ENCODE results near the gene FER1L5. TPM values are rescaled to one million over a fixed set of nuclear protein-coding genes. Genes with fewer than 3 reads are reported as not detected.

Gene FER1L5
- total and polyA plus RNA-seq, 2 donors (not counting 3 experiments of a cell fraction or from before 2014, with no cell fraction given) = not detected

GRCh38 chr2:96729748-96730147 lies 87.2 kb downstream of the FER1L5 start:
- no peaks in the 10 kb centered on the region for H4K20me1 ChIP-seq (replicated peaks; ENCODE audit: control insufficient read depth, extremely low read depth, insufficient read depth, low read length)
- no peak overlapping the region for H2AFZ ChIP-seq (ENCODE audit: low read depth, low read length)
- no peak overlapping the region for H3K4me3 ChIP-seq (replicated peaks in 1 of 3; ENCODE audit: insufficient read depth in 1 of 3, low read depth in 1 of 3, low read length in 3 of 3)
- H3K27me3 ChIP-seq (ENCODE audit: control insufficient read depth in 2 of 2, insufficient read depth in 2 of 2, low read length in 2 of 2) = no peaks in the 10 kb centered on the region
- CTCF ChIA-PET = interaction anchor here (0.6 kb wide), 1 partner anchor 24 kb away, joined by 3 read pairs; no protein-coding TSS in a partner anchor
- no peaks in the 10 kb centered on the region for H3K79me2 ChIP-seq (ENCODE audit: control insufficient read depth, insufficient read depth, low read length)
- dilution Hi-C loops (cut with MboI; ENCODE audit: extremely low pct_ligation_motif_present, low sequenced_read_pairs) (no loop called here), intact Hi-C loops (cut with micrococcal nuclease) (no loop called here)
- TF ChIP-seq MYC (IDR thresholded peaks at IDR 0.05; ENCODE audit: low read depth, low read length) = no peak
- no peak for TF ChIP-seq POLR2A (IDR thresholded peaks at IDR 0.05; ENCODE audit: low read depth, low read length)
- TF ChIP-seq MAX (IDR thresholded peaks at IDR 0.05; ENCODE audit: insufficient read depth, insufficient read length) = no peak
- TF ChIP-seq JUN (IDR thresholded peaks at IDR 0.05; ENCODE audit: borderline replicate concordance, insufficient read depth, insufficient read length, low read depth) = no peak
- TF ChIP-seq EZH2 (IDR thresholded peaks at IDR 0.05; ENCODE audit: borderline replicate concordance, low read depth, low read length, severe bottlenecking) = no peak
- H3K9me1 ChIP-seq (replicated peaks; ENCODE audit: control insufficient read depth, extremely low read depth, insufficient read depth, low read length) = no peaks in the 10 kb centered on the region
- no TSS peak for BruUV-seq (replicated peaks)
- no peak overlapping the region for H3K27ac ChIP-seq (ENCODE audit: insufficient read depth, low read depth, low read length)
- no peak overlapping the region for H3K4me2 ChIP-seq (ENCODE audit: insufficient read depth, low read length)
- peaks cover 4 to 20% of the 10 kb centered on the region in 2 experiments for H3K36me3 ChIP-seq (ENCODE audit: control insufficient read depth in 2 of 2, extremely low read depth in 1 of 2, insufficient read depth in 2 of 2, low read length in 2 of 2)
- POLR2A ChIA-PET = no interaction called here
- H3K4me1 ChIP-seq (ENCODE audit: control insufficient read depth, extremely low read depth, insufficient read depth, low read length) = no peaks in the 10 kb centered on the region
- no peaks in the 10 kb centered on the region for H3K9me3 ChIP-seq (replicated peaks; ENCODE audit: control insufficient read depth, insufficient read depth, low read length)
- no peak for DNase-seq (ENCODE audit: low read depth, low spot score)
- FAIRE-seq = no peak
- no peak overlapping the region for H3K9ac ChIP-seq (replicated peaks; ENCODE audit: extremely low read depth, insufficient read depth, low read length)

GRCh38 chr2:96730212-96730611 lies 87.6 kb downstream of the FER1L5 start:
- Histone ChIP-seq H3K27me3 (ENCODE audit: control insufficient read depth in 2 of 2, insufficient read depth in 2 of 2, low read length in 2 of 2) (no peaks in the 10 kb centered on the region), H3K27ac (ENCODE audit: insufficient read depth, low read depth, low read length) (no peak overlapping the region), H3K4me3 (replicated peaks in 1 of 3; ENCODE audit: insufficient read depth in 1 of 3, low read depth in 1 of 3, low read length in 3 of 3) (no peak overlapping the region), H3K9ac (replicated peaks; ENCODE audit: extremely low read depth, insufficient read depth, low read length) (no peak overlapping the region), H3K9me3 (replicated peaks; ENCODE audit: control insufficient read depth, insufficient read depth, low read length) (no peaks in the 10 kb centered on the region), H3K79me2 (ENCODE audit: control insufficient read depth, insufficient read depth, low read length) (no peaks in the 10 kb centered on the region), H3K36me3 (ENCODE audit: control insufficient read depth in 2 of 2, extremely low read depth in 1 of 2, insufficient read depth in 2 of 2, low read length in 2 of 2) (peaks cover 4 to 22% of the 10 kb centered on the region in 2 experiments), H2AFZ (ENCODE audit: low read depth, low read length) (no peak overlapping the region), H4K20me1 (replicated peaks; ENCODE audit: control insufficient read depth, extremely low read depth, insufficient read depth, low read length) (no peaks in the 10 kb centered on the region), H3K4me1 (ENCODE audit: control insufficient read depth, extremely low read depth, insufficient read depth, low read length) (no peaks in the 10 kb centered on the region), H3K9me1 (replicated peaks; ENCODE audit: control insufficient read depth, extremely low read depth, insufficient read depth, low read length) (no peaks in the 10 kb centered on the region), H3K4me2 (ENCODE audit: insufficient read depth, low read length) (no peak overlapping the region)
- no TSS peak for BruUV-seq (replicated peaks)
- dilution Hi-C loops (cut with MboI; ENCODE audit: extremely low pct_ligation_motif_present, low sequenced_read_pairs) (no loop called here), intact Hi-C loops (cut with micrococcal nuclease) (no loop called here)
- DNase-seq (ENCODE audit: low read depth, low spot score) = no peak
- no peak for TF ChIP-seq POLR2AphosphoS5 (IDR thresholded peaks at IDR 0.05; ENCODE audit: insufficient read depth, low read depth, low read length)
- ChIA-PET CTCF (interaction anchor here (0.6 kb wide), 1 partner anchor 25 kb away, joined by 3 read pairs; no protein-coding TSS in a partner anchor), POLR2A (no interaction called here)
- no peak for FAIRE-seq

All from endothelial cell of umbilical vein (primary cell).